CD4-positive, alpha-beta T cell treated with Interferon gamma for 1 hour (primary cell): ENCODE data around the gene BACE1-AS.

Experiments
- DNase-seq: peaks from one replicate; pipeline ENCODE4 v3.0.0-alpha.2; 2020

The BACE1-AS gene

DNA sequence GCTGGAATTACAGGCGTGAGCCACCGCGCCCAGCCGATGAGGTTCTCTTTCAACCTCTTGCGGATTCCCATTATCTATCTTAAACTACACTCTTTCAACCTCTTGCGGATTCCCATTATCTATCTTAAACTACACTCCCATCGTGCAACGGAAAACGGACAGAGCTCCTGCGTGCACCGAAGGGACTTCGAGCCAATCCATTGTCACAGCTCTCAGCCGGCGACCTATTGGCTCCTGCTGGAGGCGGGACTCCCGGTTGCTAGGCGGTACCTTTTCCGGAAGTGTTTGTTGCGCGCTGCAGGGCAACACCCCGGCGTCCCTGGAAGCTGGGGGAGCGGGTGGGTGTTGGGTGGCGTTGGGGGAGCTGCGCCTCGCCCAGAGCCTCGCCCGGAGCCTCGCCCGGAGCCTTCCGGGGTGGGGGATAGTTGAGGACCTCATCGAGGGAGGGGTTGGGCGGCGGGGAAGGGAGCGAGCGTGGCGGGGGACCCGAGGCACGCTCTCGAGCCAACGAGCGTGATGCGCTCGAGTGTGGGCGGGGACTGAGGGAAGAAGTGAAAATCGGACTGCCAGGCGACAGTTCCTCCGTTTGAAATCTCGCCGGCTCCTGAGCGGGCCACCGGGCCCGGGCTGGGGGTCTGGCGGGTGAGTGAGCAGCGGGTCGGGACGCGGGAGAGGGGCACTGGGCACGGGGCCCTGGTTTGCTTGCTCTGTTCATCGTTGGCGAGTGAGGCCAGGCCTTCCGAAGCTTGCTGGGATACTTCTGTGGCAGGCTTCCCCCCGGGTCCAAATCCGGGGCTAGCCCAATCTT, 36.6 kb downstream of the BACE1-AS start, which contains the start of gene CEP164:
CEP164 (plus strand) TSS at position 288 of the 808 bp plus-strand sequence. CDS start 10,733 bp downstream, outside the sequence.
- DNase-seq = peak; percentile 95

DNA sequence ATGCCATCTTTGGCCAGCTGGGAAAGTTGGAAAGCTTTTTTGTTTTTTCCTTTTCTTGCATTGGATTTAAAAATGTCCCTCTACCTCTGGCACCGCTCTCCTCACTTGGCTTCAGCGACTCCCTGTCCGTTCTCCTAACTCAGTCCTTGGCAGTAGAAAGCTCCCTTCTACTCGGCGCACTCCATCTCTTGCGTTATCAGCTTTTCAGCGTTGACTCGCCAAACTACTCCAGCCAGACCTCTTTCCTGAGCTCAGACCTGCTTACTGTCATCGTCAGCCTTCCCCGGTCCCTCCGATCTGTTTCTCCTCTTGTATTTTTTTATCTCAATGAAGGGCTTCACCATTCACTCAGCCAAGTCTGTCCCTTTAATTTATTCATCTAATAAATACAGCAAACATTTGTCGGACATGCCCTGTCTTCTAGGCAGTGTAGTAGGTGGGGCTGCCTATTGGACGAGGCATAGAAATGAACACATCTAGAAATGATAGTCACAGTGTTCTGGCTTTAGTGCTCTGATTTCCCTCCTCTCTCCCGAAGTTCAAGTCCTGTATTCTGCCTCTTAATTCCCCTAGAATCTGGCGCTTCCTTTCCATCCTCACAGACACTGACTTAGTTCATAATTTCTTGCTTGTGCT, 37.3 kb downstream of the BACE1-AS start:
- DNase-seq = no peak

DNA sequence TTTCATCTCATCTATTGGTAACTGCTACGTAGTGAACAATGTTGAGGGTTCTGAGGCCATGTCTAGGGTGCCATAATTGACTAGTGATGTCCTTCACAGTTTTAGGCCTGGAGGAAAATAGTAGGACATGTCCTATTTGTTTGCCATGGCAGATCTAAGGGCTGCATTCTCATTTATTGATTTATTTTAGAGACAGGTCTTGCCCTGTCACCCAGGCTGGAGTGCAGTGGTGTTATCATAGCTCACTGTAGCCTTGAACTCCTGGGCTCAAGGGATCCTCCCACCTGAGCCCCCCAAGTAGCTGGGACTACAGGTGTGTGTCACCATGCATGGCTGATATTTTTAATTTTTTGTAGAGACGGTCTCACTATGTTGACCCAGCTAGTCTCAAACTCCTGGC, 41.7 kb downstream of the BACE1-AS start:
- DNase-seq = no peak

DNA sequence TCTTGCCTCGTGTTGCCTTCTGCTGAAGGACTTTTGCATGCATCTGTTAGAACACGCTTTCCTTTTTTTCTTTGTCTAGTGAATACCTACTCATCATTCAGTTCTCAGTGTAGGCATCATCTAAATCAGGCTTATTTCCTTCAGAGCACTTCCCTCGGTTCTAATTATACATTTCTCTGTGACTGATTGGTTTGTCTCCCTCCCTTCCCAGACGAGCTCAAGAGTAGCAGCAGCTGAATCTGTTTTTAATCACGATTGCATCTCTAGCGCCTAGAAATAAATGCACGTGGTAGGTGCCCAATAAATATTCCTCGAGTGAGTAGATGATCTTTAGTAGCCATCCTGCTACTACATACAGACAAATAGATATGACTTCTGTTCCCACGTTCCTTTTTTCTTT, 42.8 kb downstream of the BACE1-AS start:
- no peak for DNase-seq

DNA sequence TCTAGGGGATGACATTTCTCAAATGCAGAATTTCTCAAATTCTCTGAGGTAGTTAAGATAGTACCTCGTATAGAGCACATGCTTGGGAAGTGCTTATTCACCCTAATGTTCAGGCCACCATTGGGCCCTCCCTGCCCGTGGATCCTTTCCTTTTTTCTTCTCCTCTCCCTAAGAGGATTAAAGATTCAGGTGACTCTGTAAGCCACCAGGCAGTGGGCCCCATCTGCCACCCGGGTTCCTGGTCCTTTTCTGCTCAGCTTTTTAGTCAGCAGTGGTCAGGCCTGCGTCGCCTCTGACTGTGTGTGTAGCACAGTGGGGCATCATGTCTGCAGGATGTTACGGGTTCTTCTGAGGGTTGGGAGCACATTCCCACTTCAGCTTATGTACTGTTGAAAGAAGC, 43.8 kb downstream of the BACE1-AS start:
- DNase-seq = no peak

DNA sequence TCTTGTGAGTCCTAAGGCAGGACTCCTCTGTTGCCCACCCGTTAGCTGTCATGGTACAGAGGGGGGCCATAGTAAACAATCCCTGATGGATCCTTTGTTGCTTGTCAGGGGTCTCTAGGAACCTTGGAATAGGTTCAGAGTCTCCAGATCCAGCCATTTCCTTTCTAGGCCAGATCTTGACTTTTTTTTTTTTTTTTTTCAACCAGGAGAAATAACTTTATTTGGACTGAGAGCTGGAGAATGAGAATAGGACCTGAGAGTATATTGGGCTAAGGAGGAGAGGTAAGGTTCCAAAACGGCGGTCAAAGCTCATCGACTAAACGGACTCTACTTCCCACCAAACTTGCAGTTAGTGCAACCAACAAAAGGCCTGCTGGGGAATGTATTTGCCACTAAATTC, 44.3 kb downstream of the BACE1-AS start:
- no peak for DNase-seq

DNA sequence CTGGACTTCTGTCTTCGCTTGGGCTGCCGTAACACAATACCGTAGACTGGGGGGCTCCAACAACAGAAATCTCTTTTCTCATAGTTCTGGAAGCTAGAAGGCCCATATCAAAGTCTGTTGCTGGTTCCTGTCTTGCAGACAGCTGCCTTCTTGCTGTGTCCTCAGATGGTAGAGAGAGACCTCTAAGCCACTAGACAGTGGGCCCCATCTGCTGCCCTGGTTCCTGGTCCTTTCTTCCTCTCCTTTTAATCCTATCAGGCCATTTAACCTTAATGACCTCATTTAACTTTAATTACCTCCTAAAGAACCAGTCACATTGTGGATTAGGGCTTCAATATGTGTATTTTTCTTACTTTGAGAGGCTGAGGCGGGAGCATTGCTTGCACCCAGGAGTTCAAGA, 45.9 kb downstream of the BACE1-AS start:
- DNase-seq = no peak
